DND-41 (cell line): ENCODE results near the gene SLC27A6.

Experiments
- CTCF ChIP-seq: IDR thresholded peaks from 2 replicates; pipeline ENCODE4 v1.5.1; 2012; ENCODE audit warnings: borderline replicate concordance, low read length, moderate library complexity, mild to moderate bottlenecking; ENCODE audit not compliant: poor library complexity, severe bottlenecking; ENCODE audit errors: extremely low read depth
- EZH2 ChIP-seq: IDR thresholded peaks from 3 replicates; pipeline ENCODE4 v1.6.1; 2012; ENCODE audit warnings: borderline replicate concordance, low read depth, mild to moderate bottlenecking, moderate library complexity, low read length, inconsistent platforms; ENCODE audit not compliant: severe bottlenecking

GRCh38 chr5:129074903-129075302 is 109.6 kb downstream of the SLC27A6 start:
- TF ChIP-seq CTCF (no peak), EZH2 (no peak)
